ENCODE data around the gene CCDC141.

- TF ChIP-seq CTCF (IDR thresholded peaks at IDR 0.05; ENCODE audit: low read depth, low read length) (no peak), MAX (IDR thresholded peaks at IDR 0.05; ENCODE audit: low read depth, low read length) (no peak), POLR2A (IDR thresholded peaks at IDR 0.05; ENCODE audit: extremely low read depth, insufficient read length) (no peak), MYC (IDR thresholded peaks at IDR 0.05; ENCODE audit: low read depth, low read length) (no peak)
Observed at GRCh38 chr2:178933493-178933892, 116.4 kb downstream of the CCDC141 start.
